Body of pancreas (tissue), 4 donors: ENCODE results near the gene HOXD8.
A peak's percentile ranks its signal among the peaks of the same experiment; 100 is the strongest.

Experiments
- CTCF ChIP-seq, 7 experiments: fragments of 450-650 bp in 4 of 7; fragments of 200-600 bp in 3 of 7; sonication (generic) in 3 of 7; IDR thresholded peaks; one replicate each; pipeline ENCODE4 v1.5.1; 2016 to 2019; ENCODE audit warnings: antibody characterized with exemption in 7 of 7
- POLR2A ChIP-seq, 3 donors: fragments of 450-650 bp; IDR thresholded peaks; one replicate each; pipeline ENCODE4 v1.6.1; 2016; ENCODE audit warnings: antibody characterized with exemption in 3 of 3, mild to moderate bottlenecking in 2 of 3

DNA sequence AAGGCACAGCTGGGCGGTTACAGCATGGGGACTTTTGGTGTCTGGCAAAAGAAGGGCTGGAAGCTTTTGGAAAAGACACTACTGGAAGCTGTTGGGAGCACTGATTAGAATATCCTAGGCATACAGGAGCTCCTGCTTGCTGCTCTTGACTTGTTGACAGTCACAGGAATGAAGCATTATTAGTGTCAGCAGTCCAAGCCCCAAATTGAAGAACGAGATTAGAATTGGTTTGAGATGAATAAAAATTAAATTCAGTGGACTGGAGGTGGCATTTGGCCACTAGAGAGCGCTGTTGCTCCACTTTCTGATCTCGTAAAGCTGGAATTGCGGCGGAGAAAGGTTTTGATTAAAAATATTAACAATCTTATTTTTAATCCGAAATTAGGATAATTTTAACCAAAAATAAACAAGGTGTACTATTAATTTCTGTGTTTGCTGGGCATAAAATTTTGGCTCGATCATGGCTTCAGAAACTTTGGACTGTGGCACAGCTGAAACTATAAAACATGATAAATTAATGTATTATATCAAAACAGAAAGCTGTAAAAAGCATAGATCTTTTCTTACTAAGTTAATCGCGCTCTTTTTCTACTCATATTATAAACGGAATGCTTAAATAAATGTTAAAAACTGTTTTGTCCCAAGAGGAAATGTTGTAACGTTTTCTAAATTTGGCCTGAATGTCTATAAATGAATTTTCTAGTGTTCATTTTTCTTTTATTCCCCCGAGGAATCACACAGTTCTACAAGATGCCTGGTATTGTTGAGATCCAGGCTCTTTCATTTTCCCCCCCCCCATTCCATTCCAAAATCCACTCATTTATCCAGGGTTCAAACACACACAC lies 2.4 kb upstream of the HOXD8 start:
- TF ChIP-seq CTCF (IDR thresholded peaks at IDR 0.05) (peak; percentile 54 to 99 (median 87)), POLR2A (IDR thresholded peaks at IDR 0.05) (no peak)
